Thymus (tissue), 11 donors: Measurements from ENCODE around the gene NRXN3. TPM values are rescaled to one million over a fixed set of nuclear protein-coding genes. Genes with fewer than 3 reads are reported as not detected.

Source experiments
- DNase-seq, 9 donors: peaks; one replicate each; pipeline ENCODE4 v3.0.0-alpha.2; 2013; ENCODE audit warnings: low spot score in 9 of 9, low read depth in 6 of 9, missing footprints in 1 of 9
- H3K27ac ChIP-seq, 2 donors: one replicate each; pipeline ENCODE4 v1.5.1; 2013; ENCODE audit warnings: control low read depth in 1 of 2, low read depth in 1 of 2, low read length in 1 of 2, mild to moderate bottlenecking in 1 of 2, moderate library complexity in 1 of 2
- H3K27me3 ChIP-seq, 2 donors: one replicate each; pipeline ENCODE4 v1.5.1; 2013; ENCODE audit warnings: low read length in 1 of 2; ENCODE audit not compliant: control insufficient read depth in 2 of 2, insufficient read depth in 1 of 2
- H3K36me3 ChIP-seq, 2 donors: one replicate each; pipeline ENCODE4 v1.5.1; 2013; ENCODE audit warnings: low read length in 1 of 2, mild to moderate bottlenecking in 1 of 2, moderate library complexity in 1 of 2; ENCODE audit not compliant: control insufficient read depth in 2 of 2, insufficient read depth in 2 of 2
- H3K4me1 ChIP-seq, 2 donors: one replicate each; pipeline ENCODE4 v1.5.1; 2013; ENCODE audit warnings: low read length in 2 of 2; ENCODE audit not compliant: control insufficient read depth in 2 of 2, insufficient read depth in 2 of 2
- H3K4me3 ChIP-seq, 2 donors: one replicate each; pipeline ENCODE4 v1.5.1; 2013; ENCODE audit warnings: low read length in 2 of 2, control low read depth in 1 of 2, mild to moderate bottlenecking in 1 of 2
- H3K9me3 ChIP-seq, 2 donors: one replicate each; pipeline ENCODE4 v1.5.1; 2013; ENCODE audit warnings: low read length in 1 of 2, mild to moderate bottlenecking in 1 of 2; ENCODE audit not compliant: control insufficient read depth in 2 of 2, insufficient read depth in 1 of 2
- WGBS: extraction: QIAGEN DNeasy Blood & Tissue Kit; methylation state at CpG from one replicate; pipeline ENCODE4 v1.1.7; 2013; 5-methylcytosine and 5-hydroxymethylcytosine counted together
- polyA plus RNA-seq: library from polyadenylated mRNA; stranded (reverse); fragments of 200-250 nt; gene quantifications from one replicate; pipeline ENCODE4 v1.2.3, GENCODE V29; 2013
- total RNA-seq: library from RNA; stranded (reverse); fragments of 120-200 nt; gene quantifications from one replicate; pipeline ENCODE4 v1.2.4, GENCODE V29; 2013
- donor health status: healthy.

NRXN3 gene
- total and polyA plus RNA-seq, 2 donors, result 1.5 to 3.7 TPM

DNA sequence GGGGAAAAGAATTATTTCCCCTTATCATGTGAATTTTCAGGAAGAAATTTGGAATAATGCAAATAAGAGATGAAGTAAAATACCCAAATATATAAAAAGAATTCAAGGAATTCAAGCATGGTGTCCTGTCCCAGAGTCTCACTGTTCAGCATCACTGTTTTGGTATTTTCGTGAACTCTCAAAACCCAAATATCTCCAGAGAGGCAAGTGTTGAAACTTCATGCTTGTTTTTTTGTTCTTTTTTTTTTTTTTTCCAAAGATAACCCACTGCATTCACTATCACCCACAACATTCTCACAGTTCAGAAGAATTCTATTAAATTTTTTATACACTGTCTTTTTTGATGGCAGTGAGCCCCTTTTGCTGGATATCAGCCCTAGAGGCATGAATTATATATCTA lies 1686.2 kb downstream of the NRXN3 start:
- Histone ChIP-seq H3K27ac (no peak overlapping the region), H3K9me3 (no peaks in the 10 kb centered on the region), H3K36me3 (no peaks in the 10 kb centered on the region), H3K27me3 (no peaks in the 10 kb centered on the region), H3K4me3 (no peak overlapping the region), H3K4me1 (no peaks in the 10 kb centered on the region)
- 86% methylated on average over 1 of the region's 1 CpG for WGBS
- DNase-seq, result no peak

DNA sequence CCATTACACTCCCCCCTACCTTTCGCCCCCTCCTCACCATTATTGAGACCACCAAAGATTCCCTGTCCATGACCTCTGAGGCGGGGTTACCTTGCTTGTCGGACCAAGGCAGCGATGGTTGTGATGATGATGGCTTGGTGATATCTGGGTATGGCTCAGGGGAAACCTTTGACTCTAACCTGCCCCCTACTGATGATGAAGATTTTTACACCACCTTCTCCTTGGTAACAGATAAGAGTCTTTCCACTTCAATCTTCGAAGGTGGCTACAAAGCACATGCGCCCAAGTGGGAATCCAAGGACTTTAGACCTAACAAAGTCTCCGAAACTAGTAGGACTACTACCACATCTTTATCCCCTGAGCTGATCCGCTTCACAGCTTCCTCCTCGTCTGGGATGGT lies 1690.9 kb downstream of the NRXN3 start:
- Histone ChIP-seq H3K9me3 (no peaks in the 10 kb centered on the region), H3K4me1 (no peaks in the 10 kb centered on the region), H3K27me3 (no peaks in the 10 kb centered on the region), H3K36me3 (no peaks in the 10 kb centered on the region), H3K4me3 (no peak overlapping the region), H3K27ac (no peak overlapping the region)
- 93% methylated on average over 9 of the region's 9 CpGs for WGBS
- DNase-seq, result no peak

DNA sequence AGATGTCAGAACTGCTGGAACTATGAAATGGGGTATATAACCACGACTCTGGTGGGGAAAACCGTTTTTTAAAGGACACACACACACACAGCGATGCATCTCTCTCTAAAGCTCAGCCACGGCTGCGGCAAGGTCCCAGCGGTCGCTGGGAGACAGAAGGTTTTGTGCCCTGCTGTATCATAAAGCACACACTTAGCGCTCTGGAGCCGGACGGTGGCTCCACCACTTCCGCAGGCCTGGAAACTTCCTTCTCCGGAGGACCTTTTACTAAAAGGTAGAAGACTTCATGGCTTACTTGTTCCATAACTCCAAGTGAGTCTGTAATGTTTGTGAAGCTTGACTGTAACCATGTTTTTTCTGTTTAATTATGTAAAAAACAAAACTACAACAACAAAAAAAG lies 1691.9 kb downstream of the NRXN3 start:
- 94% methylated on average over 12 of the region's 12 CpGs for WGBS
- H3K27me3 ChIP-seq, result no peaks in the 10 kb centered on the region
- H3K36me3 ChIP-seq, result no peaks in the 10 kb centered on the region
- no peaks in the 10 kb centered on the region for H3K4me1 ChIP-seq
- no peak overlapping the region for H3K4me3 ChIP-seq
- H3K27ac ChIP-seq, result no peak overlapping the region
- DNase-seq, result no peak
- no peaks in the 10 kb centered on the region for H3K9me3 ChIP-seq

DNA sequence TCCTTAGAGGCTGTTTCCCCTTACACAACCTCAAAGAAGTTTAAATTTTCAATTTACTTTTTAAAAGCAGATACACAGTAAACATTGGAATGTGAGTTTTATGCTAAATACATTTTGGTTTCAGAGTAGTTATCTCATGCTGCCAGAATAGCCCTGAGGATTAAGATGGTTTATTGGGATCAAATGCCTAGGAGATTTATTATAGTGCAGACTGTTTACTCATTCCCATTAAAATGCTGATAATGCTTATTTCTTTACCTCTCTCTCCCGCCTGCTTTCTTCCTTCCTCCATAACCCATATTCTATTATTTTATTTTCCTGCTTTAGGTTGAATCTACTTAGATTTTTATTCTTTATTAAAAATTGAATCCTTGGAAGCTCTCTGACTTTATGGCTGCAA lies 1701.0 kb downstream of the NRXN3 start:
- no peaks in the 10 kb centered on the region for H3K4me1 ChIP-seq
- no peaks in the 10 kb centered on the region for H3K27me3 ChIP-seq
- WGBS, result 100% methylated on average over 1 of the region's 1 CpG
- DNase-seq, result no peak
- H3K27ac ChIP-seq, result no peak overlapping the region
- no peaks in the 10 kb centered on the region for H3K36me3 ChIP-seq
- H3K9me3 ChIP-seq, result no peaks in the 10 kb centered on the region
- H3K4me3 ChIP-seq, result no peak overlapping the region

DNA sequence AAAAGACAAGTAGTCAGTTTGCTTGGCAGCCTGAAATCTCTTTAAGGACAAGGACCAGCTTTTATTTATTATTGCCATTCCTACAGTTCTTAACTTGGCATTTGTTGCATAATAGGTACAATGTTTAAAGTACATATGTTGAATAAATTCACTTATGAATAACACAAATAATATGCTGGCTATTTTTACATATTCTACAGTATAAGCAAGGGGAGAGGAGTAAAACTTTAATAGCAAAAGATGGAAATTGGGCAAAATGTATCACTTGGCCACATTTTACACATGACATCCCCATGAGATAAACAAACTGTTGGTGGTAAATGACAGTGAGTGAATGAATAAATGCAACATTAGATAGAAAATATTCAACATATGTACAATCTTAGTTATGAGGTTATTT lies 1708.1 kb downstream of the NRXN3 start:
- Histone ChIP-seq H3K4me1 (no peaks in the 10 kb centered on the region), H3K27me3 (no peaks in the 10 kb centered on the region), H3K4me3 (no peak overlapping the region), H3K9me3 (no peaks in the 10 kb centered on the region), H3K36me3 (no peaks in the 10 kb centered on the region), H3K27ac (no peak overlapping the region)
- DNase-seq, result no peak

DNA sequence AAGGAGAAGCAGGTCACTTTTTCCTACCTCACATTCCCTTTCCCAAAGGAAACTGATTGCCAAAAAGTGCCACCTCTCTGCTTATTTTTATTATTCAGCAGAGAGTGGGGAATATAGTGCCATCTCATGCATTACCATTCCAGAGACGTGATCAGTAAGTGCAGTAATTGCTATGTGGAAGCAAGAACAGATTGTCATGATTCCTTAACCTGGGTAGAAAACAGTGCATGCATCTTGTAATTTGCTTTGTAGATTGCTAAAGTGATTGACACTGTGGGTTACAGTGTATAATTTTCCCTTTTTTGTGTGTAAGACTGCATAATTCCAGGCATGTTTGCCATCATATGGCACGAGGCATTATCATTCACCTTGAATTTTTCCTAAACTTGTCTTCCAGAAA lies 1708.6 kb downstream of the NRXN3 start:
- no peaks in the 10 kb centered on the region for H3K9me3 ChIP-seq
- DNase-seq, result no peak
- H3K4me1 ChIP-seq, result no peaks in the 10 kb centered on the region
- no peak overlapping the region for H3K4me3 ChIP-seq
- H3K36me3 ChIP-seq, result no peaks in the 10 kb centered on the region
- WGBS, result 83% methylated on average over 2 of the region's 2 CpGs
- H3K27ac ChIP-seq, result no peak overlapping the region
- no peaks in the 10 kb centered on the region for H3K27me3 ChIP-seq

DNA sequence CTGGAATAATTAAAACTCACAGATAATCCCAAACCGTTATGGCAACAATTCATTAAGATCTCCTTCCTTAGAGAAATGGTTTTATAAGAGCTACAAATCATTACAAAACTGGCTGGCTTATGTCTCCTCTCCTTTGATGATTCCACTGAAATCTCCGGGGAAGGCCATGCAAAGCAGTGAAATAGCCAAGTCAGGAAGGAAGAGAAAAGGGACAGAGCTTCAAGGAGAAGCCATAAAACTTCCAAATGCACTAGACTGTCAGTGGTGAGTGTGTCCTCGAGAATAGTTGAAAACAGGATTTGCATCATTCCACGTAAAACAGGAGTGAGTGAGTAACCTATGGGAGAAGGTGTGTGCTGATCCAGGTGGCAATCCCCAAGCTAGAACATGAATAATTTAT lies 1711.1 kb downstream of the NRXN3 start:
- no peaks in the 10 kb centered on the region for H3K9me3 ChIP-seq
- no peak overlapping the region for H3K27ac ChIP-seq
- no peaks in the 10 kb centered on the region for H3K4me1 ChIP-seq
- no peak overlapping the region for H3K4me3 ChIP-seq
- no peaks in the 10 kb centered on the region for H3K36me3 ChIP-seq
- DNase-seq, result no peak
- no peaks in the 10 kb centered on the region for H3K27me3 ChIP-seq
- WGBS, result 36% methylated on average over 4 of the region's 4 CpGs

DNA sequence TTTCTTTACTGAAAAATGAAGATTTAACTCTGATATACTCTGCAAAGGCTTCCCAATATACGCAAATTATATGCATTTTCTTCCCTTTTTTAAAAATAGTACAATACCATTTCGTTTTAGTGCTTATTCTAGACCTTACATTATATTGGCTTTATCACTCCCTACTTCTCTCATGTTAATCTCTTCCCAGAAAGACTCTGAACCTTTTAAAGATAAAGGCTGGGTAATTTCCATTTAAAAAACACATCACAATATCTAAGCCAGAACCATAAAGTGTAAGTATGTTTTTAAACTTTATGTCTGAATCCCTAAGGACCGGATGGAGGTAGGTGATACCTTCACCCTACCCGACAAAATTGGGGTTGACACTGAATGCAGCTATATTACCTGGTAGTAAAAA lies 1720.4 kb downstream of the NRXN3 start:
- no peak for DNase-seq
- Histone ChIP-seq H3K36me3 (no peaks in the 10 kb centered on the region), H3K9me3 (no peaks in the 10 kb centered on the region), H3K27ac (no peak overlapping the region), H3K4me3 (no peak overlapping the region), H3K27me3 (no peaks in the 10 kb centered on the region), H3K4me1 (no peaks in the 10 kb centered on the region)
- WGBS, result 83% methylated on average over 4 of the region's 4 CpGs

DNA sequence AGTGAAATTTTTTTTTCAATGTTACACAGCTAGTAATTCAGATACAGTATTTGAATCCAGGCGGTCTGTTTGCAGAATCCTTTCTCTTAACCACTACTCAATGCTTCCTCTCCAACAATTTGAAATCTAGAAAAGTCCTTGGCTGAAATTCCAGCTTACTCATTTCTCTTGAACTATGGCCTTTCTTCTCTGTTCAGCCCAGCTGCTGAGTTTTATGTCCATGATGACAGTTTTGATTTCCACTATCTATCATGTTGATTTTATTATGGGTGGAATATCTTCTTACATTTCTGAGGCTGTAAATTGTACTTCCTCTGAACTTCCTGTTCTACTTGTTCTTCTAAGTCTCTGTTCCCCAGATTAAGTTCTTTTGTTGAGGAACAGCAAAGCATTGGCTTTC lies 1725.8 kb downstream of the NRXN3 start:
- DNase-seq, result no peak
- no peaks in the 10 kb centered on the region for H3K9me3 ChIP-seq
- H3K27ac ChIP-seq, result no peak overlapping the region
- no peaks in the 10 kb centered on the region for H3K4me1 ChIP-seq
- H3K27me3 ChIP-seq, result no peaks in the 10 kb centered on the region
- WGBS, result 94% methylated on average over 1 of the region's 1 CpG
- H3K4me3 ChIP-seq, result no peak overlapping the region
- H3K36me3 ChIP-seq, result no peaks in the 10 kb centered on the region

DNA sequence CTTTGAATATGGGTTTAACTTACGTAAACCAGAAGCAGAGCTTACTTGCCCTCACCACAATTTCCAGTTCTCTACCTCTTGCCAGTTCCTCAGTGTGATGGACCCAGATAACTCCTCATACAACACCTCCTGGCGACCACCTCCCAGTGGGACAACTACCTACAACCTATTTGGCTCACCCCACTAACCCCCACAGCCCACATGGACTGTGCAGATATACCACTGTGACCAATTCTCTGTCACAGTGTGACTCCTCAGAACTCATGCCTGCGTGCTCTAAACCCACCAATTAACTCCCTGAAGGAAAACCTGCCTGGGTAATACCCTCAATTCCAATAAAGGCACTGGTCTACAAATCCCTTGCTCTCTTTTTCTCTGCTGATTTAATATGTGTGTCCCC lies 1729.4 kb downstream of the NRXN3 start:
- 80% methylated on average over 3 of the region's 3 CpGs for WGBS
- no peaks in the 10 kb centered on the region for H3K4me1 ChIP-seq
- no peak for DNase-seq
- H3K4me3 ChIP-seq, result no peak overlapping the region
- H3K36me3 ChIP-seq, result no peaks in the 10 kb centered on the region
- H3K27me3 ChIP-seq, result no peaks in the 10 kb centered on the region
- no peak overlapping the region for H3K27ac ChIP-seq
- H3K9me3 ChIP-seq, result no peaks in the 10 kb centered on the region
